HEK293T (cell line): ENCODE results near the gene UBASH3A.

Source experiments
- CTCF ChIA-PET: fragments of 350-600 bp; formaldehyde crosslinking; extraction: SDS; loops from one replicate; lab custom pipeline; 2021; ENCODE audit warnings: antibody characterized with exemption, inconsistent platforms; lab: Yijun Ruan, JAX
- POLR2A ChIA-PET: fragments of 350-600 bp; formaldehyde crosslinking; extraction: SDS; loops from one replicate; lab custom pipeline; 2020; ENCODE audit warnings: antibody characterized with exemption, inconsistent platforms; lab: Yijun Ruan, JAX
- DNase-seq: peaks from one replicate; pipeline ENCODE4 v3.0.0; 2012; ENCODE audit warnings: mixed read lengths; ENCODE audit errors: extremely low spot score
- ARNT ChIP-seq: fragments of 450-650 bp; IDR thresholded peaks from 2 replicates; pipeline ENCODE4 v1.6.1; 2017; ENCODE audit warnings: mild to moderate bottlenecking
- BHLHE40 ChIP-seq: fragments of 450-650 bp; IDR thresholded peaks from 2 replicates; pipeline ENCODE4 v1.6.1; 2016; ENCODE audit warnings: mild to moderate bottlenecking, moderate library complexity, borderline replicate concordance
- CTBP1 ChIP-seq: fragments of 450-650 bp; IDR thresholded peaks from 2 replicates; pipeline ENCODE4 v1.6.1; 2016; ENCODE audit warnings: borderline replicate concordance
- ELF4 ChIP-seq: fragments of 450-650 bp; IDR thresholded peaks from 2 replicates; pipeline ENCODE4 v1.6.1; 2017; ENCODE audit warnings: antibody characterized with exemption
- FOXA1 ChIP-seq: fragments of 450-650 bp; IDR thresholded peaks from 2 replicates; pipeline ENCODE4 v1.6.1; 2016; ENCODE audit warnings: mild to moderate bottlenecking
- FOXK2 ChIP-seq: fragments of 450-650 bp; IDR thresholded peaks from 2 replicates; pipeline ENCODE4 v1.6.1; 2016; ENCODE audit warnings: mild to moderate bottlenecking
- FOXM1 ChIP-seq: fragments of 450-650 bp; IDR thresholded peaks from 2 replicates; pipeline ENCODE4 v1.6.1; 2017; ENCODE audit warnings: mild to moderate bottlenecking, borderline replicate concordance
- HDGF ChIP-seq: fragments of 450-650 bp; IDR thresholded peaks from 2 replicates; pipeline ENCODE4 v1.6.1; 2017; ENCODE audit warnings: antibody characterized with exemption, borderline replicate concordance
- L3MBTL2 ChIP-seq: fragments of 450-650 bp; conservative IDR thresholded peaks from 2 replicates; pipeline ENCODE4 v1.6.1; 2016; ENCODE audit warnings: mild to moderate bottlenecking
- LEF1 ChIP-seq: fragments of 450-650 bp; IDR thresholded peaks from 2 replicates; pipeline ENCODE4 v1.6.1; 2017; ENCODE audit warnings: mild to moderate bottlenecking, borderline replicate concordance
- NFRKB ChIP-seq: fragments of 450-650 bp; IDR thresholded peaks from 2 replicates; pipeline ENCODE4 v1.6.1; 2016; ENCODE audit warnings: mild to moderate bottlenecking, moderate library complexity
- SP1 ChIP-seq: fragments of 450-650 bp; IDR thresholded peaks from 2 replicates; pipeline ENCODE4 v1.6.1; 2017
- SUZ12 ChIP-seq: fragments of 450-650 bp; IDR thresholded peaks from 2 replicates; pipeline ENCODE4 v1.6.1; 2016; ENCODE audit warnings: mild to moderate bottlenecking
- TARDBP ChIP-seq: fragments of 450-650 bp; IDR thresholded peaks from 2 replicates; pipeline ENCODE4 v1.6.1; 2016
- ZNF384 ChIP-seq: fragments of 450-650 bp; IDR thresholded peaks from 2 replicates; pipeline ENCODE4 v1.6.1; 2016
- TF ChIP-seq, protein P1 (sequence below): fragments of 450-650 bp; IDR thresholded peaks from 2 replicates; pipeline ENCODE4 v1.6.1; 2016

The UBASH3A gene

DNA sequence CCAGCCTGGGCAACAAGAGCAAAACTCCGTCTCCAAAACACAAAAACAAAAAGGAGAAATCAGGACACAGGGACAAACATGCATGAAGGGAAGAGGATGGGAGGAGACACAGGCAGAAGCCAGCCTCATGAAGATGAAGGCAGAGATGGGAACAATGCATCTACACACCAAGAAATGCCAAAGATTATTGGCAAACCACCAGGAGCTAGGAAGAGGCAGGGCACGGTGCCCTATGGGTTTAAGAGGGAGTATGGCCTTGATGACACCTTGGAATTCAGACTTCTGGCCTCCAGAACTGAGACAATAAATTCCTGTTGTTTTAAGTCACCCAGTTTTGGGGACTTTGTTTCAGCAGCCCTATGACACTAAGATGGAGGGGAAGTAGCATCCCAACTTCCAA is 13.0 kb upstream of the UBASH3A start:
- DNase-seq = no peak
- TF ChIP-seq L3MBTL2 (no peak), HDGF (no peak), SP1 (no peak), TARDBP (no peak), FOXA1 (no peak), FOXM1 (no peak), CTBP1 (no peak), ELF4 (no peak)
- TF ChIP-seq, protein P1, sequence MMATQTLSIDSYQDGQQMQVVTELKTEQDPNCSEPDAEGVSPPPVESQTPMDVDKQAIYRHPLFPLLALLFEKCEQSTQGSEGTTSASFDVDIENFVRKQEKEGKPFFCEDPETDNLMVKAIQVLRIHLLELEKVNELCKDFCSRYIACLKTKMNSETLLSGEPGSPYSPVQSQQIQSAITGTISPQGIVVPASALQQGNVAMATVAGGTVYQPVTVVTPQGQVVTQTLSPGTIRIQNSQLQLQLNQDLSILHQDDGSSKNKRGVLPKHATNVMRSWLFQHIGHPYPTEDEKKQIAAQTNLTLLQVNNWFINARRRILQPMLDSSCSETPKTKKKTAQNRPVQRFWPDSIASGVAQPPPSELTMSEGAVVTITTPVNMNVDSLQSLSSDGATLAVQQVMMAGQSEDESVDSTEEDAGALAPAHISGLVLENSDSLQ = no peak
- CTCF ChIA-PET = no interaction called here
- POLR2A ChIA-PET = no interaction called here

DNA sequence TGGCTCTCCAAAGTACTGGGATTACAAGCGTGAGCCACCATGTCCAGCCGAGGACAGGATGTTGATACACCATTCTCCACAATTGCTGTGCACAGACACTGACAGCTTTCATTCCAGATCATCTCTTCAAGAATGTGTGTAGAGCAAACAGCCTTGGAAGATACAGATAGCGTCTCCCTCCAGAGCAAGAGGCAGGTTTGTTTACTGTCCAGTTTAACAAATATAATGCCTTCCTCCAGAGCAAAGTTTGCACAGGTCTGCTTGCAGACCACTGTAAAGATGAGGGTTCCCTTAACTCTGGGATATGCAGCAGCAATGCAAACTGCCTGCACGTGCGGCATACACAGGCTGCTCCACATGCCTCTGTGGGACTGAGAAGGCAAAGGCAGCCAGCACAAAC is 12.4 kb upstream of the UBASH3A start:
- TF ChIP-seq SUZ12 = no peak
- TF ChIP-seq FOXA1 = no peak
- TF ChIP-seq HDGF = no peak
- no peak for TF ChIP-seq ZNF384
- no peak for TF ChIP-seq NFRKB
- TF ChIP-seq TARDBP = no peak
- TF ChIP-seq ELF4 = no peak
- TF ChIP-seq FOXK2 = no peak
- TF ChIP-seq SP1 = no peak
- TF ChIP-seq FOXM1 = no peak
- TF ChIP-seq L3MBTL2 = no peak
- TF ChIP-seq LEF1 = no peak
- TF ChIP-seq, protein P1 = no peak
- no peak for TF ChIP-seq ARNT
- no peak for TF ChIP-seq BHLHE40
- no peak for TF ChIP-seq CTBP1
- CTCF ChIA-PET = no interaction called here
- POLR2A ChIA-PET = no interaction called here
- DNase-seq = no peak

DNA sequence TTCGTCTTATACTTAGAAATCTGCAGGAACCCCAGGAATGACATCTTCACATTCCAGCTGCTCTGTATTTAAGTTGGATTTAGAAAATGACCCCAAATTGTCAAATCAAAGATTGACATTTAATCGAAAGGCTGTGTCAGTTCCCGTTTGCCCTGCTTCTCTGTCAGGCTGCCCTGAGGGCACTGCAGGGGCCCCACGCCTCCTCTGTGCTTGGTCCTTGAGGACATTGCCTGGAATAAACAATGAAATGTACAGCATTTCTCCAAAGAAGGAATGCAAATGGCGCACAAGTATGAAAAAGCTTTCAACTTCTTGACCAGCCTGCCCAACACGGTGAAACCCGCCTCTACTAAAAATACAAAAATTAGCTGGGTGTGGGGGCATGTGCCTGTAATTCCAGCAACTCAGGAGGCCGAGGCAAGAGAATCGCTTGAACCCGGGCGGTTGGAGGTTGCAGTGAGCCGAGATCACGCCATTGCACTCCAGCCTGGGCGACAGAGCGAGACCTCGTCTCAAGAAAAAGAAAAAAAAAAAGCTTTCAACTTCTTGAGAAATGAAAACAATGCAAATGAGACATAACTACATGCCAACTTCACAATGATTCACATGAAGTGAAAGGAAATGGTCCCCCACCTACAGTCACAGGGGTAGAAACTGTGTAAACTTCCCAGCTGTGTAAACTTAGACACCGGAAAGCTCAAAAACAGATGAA is 10.8 kb upstream of the UBASH3A start:
- ChIA-PET CTCF (interaction anchor here (0.9 kb wide), 1 partner anchor 26 kb away, joined by 9 read pairs; no protein-coding TSS in a partner anchor), POLR2A (interaction anchor here (0.7 kb wide), 1 partner anchor 9 kb away, joined by 3 read pairs; no protein-coding TSS in a partner anchor)
- DNase-seq = no peak
- TF ChIP-seq FOXA1 (no peak), NFRKB (no peak), SUZ12 (no peak), BHLHE40 (no peak), HDGF (no peak), CTBP1 (no peak), L3MBTL2 (no peak), LEF1 (no peak), ELF4 (no peak), ARNT (no peak), FOXM1 (no peak), SP1 (no peak), TARDBP (no peak), FOXK2 (no peak)
- TF ChIP-seq, protein P1 = no peak

DNA sequence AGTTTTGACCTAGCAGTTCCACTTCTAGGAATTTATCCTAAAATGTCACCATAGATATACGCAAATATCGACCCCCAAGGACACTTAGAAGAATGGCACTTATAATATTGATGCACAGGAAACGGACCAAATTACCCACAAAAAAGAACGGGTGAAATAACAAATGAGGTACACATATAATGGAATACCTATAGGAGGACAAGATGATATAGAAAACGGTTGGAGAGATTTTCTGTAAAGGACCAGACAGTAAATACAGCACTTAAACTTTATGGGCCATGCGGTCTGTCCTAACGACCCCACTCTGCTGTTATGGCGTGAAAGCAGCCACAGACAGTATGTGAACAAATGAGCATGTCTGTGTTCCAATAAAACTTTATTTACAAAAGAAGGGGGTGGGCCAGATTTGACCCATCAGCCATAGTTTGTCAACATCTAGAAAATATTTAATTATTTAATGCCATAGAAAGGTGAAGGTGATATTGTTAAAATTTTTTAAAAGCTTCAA is 10.2 kb upstream of the UBASH3A start:
- CTCF ChIA-PET = interaction anchor here (0.9 kb wide), 1 partner anchor 26 kb away, joined by 9 read pairs; no protein-coding TSS in a partner anchor
- DNase-seq = no peak
- no peak for TF ChIP-seq ELF4
- TF ChIP-seq FOXK2 = no peak
- TF ChIP-seq SP1 = no peak
- TF ChIP-seq FOXA1 = no peak
- TF ChIP-seq ARNT = no peak
- no peak for TF ChIP-seq LEF1
- no peak for TF ChIP-seq CTBP1
- no peak for TF ChIP-seq HDGF
- POLR2A ChIA-PET = interaction anchor here (0.7 kb wide), 1 partner anchor 9 kb away, joined by 3 read pairs; no protein-coding TSS in a partner anchor

DNA sequence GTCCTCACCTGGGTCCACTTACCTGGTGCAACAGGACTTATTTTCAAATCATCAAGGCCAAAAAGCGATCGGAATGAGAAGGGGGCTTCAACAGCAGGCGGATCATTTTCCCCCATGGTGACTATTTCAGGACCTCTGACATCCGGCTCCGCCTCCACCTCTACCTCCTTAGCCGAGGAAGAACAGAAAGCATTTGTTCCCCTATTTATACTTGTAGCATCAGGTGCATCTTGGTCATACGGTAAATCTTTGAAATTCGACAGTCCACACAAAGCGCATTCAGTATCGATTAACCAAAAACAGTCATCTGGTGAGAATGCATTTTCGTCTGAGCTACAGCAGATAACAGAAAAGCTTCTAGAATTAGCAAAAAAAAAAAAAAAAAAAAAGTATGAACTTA is 8.4 kb upstream of the UBASH3A start:
- ChIA-PET POLR2A (no interaction called here), CTCF (no interaction called here)
- DNase-seq = no peak
- TF ChIP-seq FOXK2 = no peak
- no peak for TF ChIP-seq ARNT
- TF ChIP-seq TARDBP = no peak

DNA sequence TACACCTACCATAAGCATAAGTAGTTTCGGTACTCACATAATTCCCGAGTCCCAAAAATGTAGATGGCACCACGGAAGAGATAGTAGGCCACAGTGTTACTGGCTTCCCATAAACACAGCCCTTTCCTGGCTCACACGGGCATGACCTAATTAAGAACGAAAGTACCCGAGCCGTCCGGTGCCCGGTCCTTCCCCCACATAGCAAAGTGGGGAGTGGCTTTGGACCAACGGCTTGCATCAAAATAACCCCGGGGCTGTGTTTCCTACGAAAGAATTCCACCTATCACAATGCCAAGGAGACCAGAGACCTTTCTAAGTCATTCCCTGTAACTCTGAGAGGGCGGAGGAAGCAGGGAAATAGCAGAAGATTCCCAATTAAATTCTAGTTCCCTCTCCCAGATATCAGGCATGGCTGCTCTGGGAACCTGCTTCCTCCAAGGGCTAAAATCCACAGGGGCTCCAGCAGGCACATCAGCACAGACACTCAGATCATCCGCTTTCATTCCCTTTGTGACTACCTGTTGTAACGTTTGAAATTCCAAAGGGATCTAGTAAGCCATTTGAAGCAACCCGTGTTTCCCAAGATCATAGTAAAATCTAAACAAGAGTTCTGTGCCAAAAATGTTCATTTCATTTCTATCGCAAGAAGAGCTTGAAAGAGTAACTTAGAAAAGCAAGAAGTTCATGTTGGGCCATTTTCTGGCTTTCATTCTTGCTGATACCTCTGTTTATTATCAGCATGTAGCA is 7.6 kb upstream of the UBASH3A start, which contains the start of gene TMPRSS3:
Gene TMPRSS3 (minus strand): TSS at position 148 of the 747 bp plus-strand sequence. CDS start 635 bp downstream, outside the sequence.
- ChIA-PET CTCF (no interaction called here), POLR2A (no interaction called here)
- TF ChIP-seq L3MBTL2 = no peak
- TF ChIP-seq CTBP1 = no peak
- no peak for TF ChIP-seq NFRKB
- no peak for TF ChIP-seq LEF1
- TF ChIP-seq BHLHE40 = no peak
- TF ChIP-seq SUZ12 = no peak
- no peak for TF ChIP-seq FOXA1
- no peak for TF ChIP-seq FOXM1
- TF ChIP-seq SP1 = no peak
- no peak for TF ChIP-seq HDGF
- no peak for TF ChIP-seq ZNF384
- TF ChIP-seq, protein P1 = no peak
- no peak for TF ChIP-seq ELF4
- no peak for TF ChIP-seq TARDBP
- no peak for TF ChIP-seq FOXK2
- no peak for TF ChIP-seq ARNT
- no peak for DNase-seq
